GM19468 (cell line): ENCODE results near the gene ZNF57.
A peak's percentile ranks its signal among the peaks of the same experiment; 100 is the strongest.
"Not testable (repeated sequence)": the region's sequence is repeated elsewhere in the genome, so short reads cannot be mapped to it uniquely, and the experiment has no call there.

ENCODE experiments used
- ATAC-seq: cut with Tn5 transposase; IDR thresholded peaks from one replicate; pipeline ENCODE4 v1.9.1; 2021; ENCODE audit warnings: mild to moderate bottlenecking, moderate library complexity, moderate number of reproducible peaks; ENCODE audit not compliant: unreplicated experiment; ENCODE audit errors: extremely low read depth

Gene ZNF57

GRCh38 chr19:2949939-2950285, 49.2 kb downstream of the ZNF57 start:
- no peak for ATAC-seq

GRCh38 chr19:2950286-2951124, 49.8 kb downstream of the ZNF57 start:
- ATAC-seq, result peak; percentile 81

- ATAC-seq, result no peak
Measured at GRCh38 chr19:2952953-2953481, 52.3 kb downstream of the ZNF57 start.

GRCh38 chr19:2957160-2957559, 56.4 kb downstream of the ZNF57 start:
- no peak for ATAC-seq

GRCh38 chr19:2960120-2960519, 59.4 kb downstream of the ZNF57 start:
- ATAC-seq, result no peak

DNA sequence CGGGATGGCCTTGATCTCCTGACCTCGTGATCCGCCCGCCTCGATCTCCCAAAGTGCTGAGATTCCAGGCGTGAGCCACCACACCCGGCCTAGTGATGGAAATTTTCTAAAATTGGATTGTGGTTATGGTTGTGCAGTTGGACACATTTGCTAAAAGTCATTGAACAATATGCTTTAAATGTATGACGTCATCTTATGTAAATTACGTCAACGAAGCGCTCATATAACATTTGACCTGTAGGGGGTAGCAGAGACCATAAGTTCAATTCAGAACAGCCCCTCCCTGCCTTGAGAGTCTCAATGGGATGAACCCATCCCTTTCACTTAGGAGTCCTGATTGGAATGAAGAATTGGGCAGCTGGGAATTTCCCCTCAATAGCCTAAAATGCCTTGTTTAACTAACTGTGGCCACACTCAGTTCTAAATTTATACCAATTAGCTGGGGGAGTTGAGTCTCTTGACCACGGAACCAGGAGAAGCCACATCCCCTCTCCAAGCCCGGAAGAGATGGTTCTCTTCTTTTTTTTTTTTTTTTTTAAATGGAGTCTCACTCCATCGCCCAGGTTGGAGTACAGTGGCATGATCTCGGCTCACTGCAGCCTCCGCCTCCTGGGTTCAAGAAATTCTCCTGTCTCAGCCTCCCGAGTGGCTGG, 61.4 kb downstream of the ZNF57 start:
- ATAC-seq, result no peak

DNA sequence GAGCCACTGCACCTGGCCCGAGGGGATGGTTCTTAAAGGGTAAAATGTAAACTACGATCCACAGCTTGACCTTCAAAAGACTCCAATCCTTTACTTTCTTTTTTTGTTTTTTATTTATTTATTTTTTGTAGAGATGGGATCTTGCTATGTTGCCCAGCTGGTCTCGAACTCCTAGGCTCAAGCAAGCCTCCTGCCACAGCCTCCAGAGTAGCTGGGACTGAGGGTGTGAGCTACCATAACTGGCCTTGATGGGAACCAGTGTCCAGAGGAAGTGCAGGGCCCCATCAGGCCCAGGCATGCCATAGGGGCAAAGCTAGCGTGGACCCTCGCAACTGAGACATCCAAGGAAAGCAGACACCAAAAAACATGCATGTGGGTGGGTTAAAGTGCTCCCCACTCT, 62.4 kb downstream of the ZNF57 start:
- no peak for ATAC-seq

- ATAC-seq, result not testable (repeated sequence)
Measured at GRCh38 chr19:2963631-2964030, 62.9 kb downstream of the ZNF57 start.

DNA sequence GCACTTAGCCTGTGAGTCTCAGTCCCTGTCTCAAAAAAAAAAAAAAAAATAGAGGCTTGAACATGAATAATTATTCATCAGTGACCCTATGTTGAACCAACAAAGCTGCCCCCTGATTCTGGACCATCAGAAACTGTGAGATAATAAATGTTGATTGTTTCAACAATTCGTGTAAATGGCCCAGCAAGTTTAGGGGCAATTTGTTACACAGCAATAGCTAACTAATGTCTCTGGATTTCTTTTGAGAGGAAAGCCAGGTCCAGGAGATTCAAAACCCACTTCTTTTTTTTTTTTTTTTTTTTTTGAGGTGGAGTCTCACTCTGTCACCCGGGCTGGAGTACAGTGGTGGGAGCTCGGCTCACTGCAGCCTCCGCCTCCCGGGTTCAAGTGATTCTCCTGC, 64.1 kb downstream of the ZNF57 start:
- ATAC-seq, result no peak

- ATAC-seq, result no peak
Measured at GRCh38 chr19:2967972-2968371, 67.2 kb downstream of the ZNF57 start.
